ENCODE results near the gene HACD3.
"Not testable (repeated sequence)": the region's sequence is repeated elsewhere in the genome, so short reads cannot be mapped to it uniquely, and the experiment has no call there.

HACD3 gene

DNA sequence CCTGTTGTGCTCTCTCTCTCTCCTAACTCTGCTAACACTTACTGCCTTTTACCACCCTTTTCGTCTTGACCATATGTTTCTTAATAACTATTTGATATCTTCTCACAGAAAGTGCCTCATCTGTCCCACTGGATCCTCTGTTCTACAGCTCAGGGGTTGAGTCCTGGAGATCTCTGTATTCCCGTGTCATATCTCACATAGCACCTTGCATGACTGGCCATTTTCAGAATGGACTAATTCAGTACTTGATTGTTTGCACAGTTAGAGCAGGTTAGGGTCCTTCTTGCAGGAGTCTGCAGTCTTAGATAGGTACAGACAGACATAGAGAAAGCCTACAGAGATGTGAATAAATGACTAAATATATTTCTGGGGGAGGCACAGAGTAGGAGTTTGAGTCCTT is 20.9 kb downstream of the HACD3 start:
- no peaks in the 10 kb centered on the region for H3K4me1 ChIP-seq (ENCODE audit: low read length)
- no peaks in the 10 kb centered on the region for H3K9me2 ChIP-seq (replicated peaks; ENCODE audit: insufficient read depth, low read length)
- H3K4me3 ChIP-seq (ENCODE audit: low read length): no peak overlapping the region
- H3K4me2 ChIP-seq (ENCODE audit: low read depth, low read length): no peak overlapping the region
- TF ChIP-seq EZH2 (optimal IDR thresholded peaks at IDR 0.05; ENCODE audit: low read depth, low read length): no peak
- no peak for TF ChIP-seq EZH2phosphoT487 (IDR thresholded peaks at IDR 0.05; ENCODE audit: low read length)
- TF ChIP-seq, protein P1, sequence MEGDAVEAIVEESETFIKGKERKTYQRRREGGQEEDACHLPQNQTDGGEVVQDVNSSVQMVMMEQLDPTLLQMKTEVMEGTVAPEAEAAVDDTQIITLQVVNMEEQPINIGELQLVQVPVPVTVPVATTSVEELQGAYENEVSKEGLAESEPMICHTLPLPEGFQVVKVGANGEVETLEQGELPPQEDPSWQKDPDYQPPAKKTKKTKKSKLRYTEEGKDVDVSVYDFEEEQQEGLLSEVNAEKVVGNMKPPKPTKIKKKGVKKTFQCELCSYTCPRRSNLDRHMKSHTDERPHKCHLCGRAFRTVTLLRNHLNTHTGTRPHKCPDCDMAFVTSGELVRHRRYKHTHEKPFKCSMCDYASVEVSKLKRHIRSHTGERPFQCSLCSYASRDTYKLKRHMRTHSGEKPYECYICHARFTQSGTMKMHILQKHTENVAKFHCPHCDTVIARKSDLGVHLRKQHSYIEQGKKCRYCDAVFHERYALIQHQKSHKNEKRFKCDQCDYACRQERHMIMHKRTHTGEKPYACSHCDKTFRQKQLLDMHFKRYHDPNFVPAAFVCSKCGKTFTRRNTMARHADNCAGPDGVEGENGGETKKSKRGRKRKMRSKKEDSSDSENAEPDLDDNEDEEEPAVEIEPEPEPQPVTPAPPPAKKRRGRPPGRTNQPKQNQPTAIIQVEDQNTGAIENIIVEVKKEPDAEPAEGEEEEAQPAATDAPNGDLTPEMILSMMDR (IDR thresholded peaks at IDR 0.05; ENCODE audit: low read length): no peak
- no peaks in the 10 kb centered on the region for H3F3A ChIP-seq (ENCODE audit: insufficient read depth, low read length)
- no peak for DNase-seq
- no peak overlapping the region for H2AFZ ChIP-seq (ENCODE audit: low read length)
- peaks cover 3% of the 10 kb centered on the region; the same call in 1 of the 2 replicates for H4K20me1 ChIP-seq (ENCODE audit: insufficient read depth, low read length)
- H3K9me3 ChIP-seq (replicated peaks; ENCODE audit: insufficient read depth, low read length): no peaks in the 10 kb centered on the region
- no peaks in the 10 kb centered on the region for H3K27me3 ChIP-seq (replicated peaks; ENCODE audit: insufficient read depth, low read length)
- H3K9ac ChIP-seq (ENCODE audit: low read length): no peak overlapping the region
- 0 out of 2 replicates have a peak, but pooled peaks cover 4% of the 10 kb centered on the region for H3K36me3 ChIP-seq (replicated peaks; ENCODE audit: insufficient read depth, low read length)
- H3K79me2 ChIP-seq (ENCODE audit: low read length): peaks cover 47% of the 10 kb centered on the region
- H3K27ac ChIP-seq (ENCODE audit: low read length): no peak overlapping the region

GRCh38 chr15:65552851-65553250 is 22.6 kb downstream of the HACD3 start:
- not testable (repeated sequence) for H3K9me3 ChIP-seq (replicated peaks; ENCODE audit: insufficient read depth, low read length); H3K4me3 ChIP-seq (ENCODE audit: low read length); H2AFZ ChIP-seq (ENCODE audit: low read length); H3K36me3 ChIP-seq (replicated peaks; ENCODE audit: insufficient read depth, low read length); H3K4me1 ChIP-seq (ENCODE audit: low read length); H3F3A ChIP-seq (ENCODE audit: insufficient read depth, low read length); H3K27ac ChIP-seq (ENCODE audit: low read length); H4K20me1 ChIP-seq (ENCODE audit: insufficient read depth, low read length); DNase-seq; H3K9ac ChIP-seq (ENCODE audit: low read length); H3K27me3 ChIP-seq (replicated peaks; ENCODE audit: insufficient read depth, low read length); H3K9me2 ChIP-seq (replicated peaks; ENCODE audit: insufficient read depth, low read length); H3K4me2 ChIP-seq (ENCODE audit: low read depth, low read length)
- H3K79me2 ChIP-seq (ENCODE audit: low read length): peaks cover 32% of the 10 kb centered on the region

DNA sequence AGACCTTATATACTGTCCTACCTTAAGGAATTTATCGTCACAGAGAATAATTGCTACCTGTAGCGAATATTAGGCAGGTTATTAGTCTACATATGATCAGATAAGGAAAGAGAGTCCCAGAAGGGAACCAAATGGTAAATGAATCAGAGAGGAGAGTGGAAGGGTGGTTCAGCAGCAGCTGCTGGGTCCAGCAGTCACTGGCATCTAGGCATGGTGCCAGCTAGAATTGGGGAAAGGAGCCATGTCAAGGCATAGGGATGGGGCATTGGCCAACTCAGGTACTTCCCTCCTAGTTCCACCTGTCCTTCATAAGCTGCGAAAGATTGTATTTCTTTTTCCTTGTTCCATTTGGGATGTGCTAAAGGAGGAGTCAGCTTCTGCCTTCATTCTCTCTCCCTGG is 23.4 kb downstream of the HACD3 start:
- DNase-seq: no peak
- Histone ChIP-seq H4K20me1 (ENCODE audit: insufficient read depth, low read length) (0 out of 2 replicates have a peak, but pooled peaks cover 3% of the 10 kb centered on the region), H3K36me3 (replicated peaks; ENCODE audit: insufficient read depth, low read length) (0 out of 2 replicates have a peak, but pooled peaks cover 6% of the 10 kb centered on the region), H3K9me2 (replicated peaks; ENCODE audit: insufficient read depth, low read length) (no peaks in the 10 kb centered on the region), H3K27ac (ENCODE audit: low read length) (no peak overlapping the region), H3K4me1 (ENCODE audit: low read length) (no peaks in the 10 kb centered on the region), H3K4me3 (ENCODE audit: low read length) (no peak overlapping the region), H3F3A (ENCODE audit: insufficient read depth, low read length) (no peaks in the 10 kb centered on the region), H3K9me3 (replicated peaks; ENCODE audit: insufficient read depth, low read length) (no peaks in the 10 kb centered on the region), H2AFZ (ENCODE audit: low read length) (no peak overlapping the region), H3K27me3 (replicated peaks; ENCODE audit: insufficient read depth, low read length) (no peaks in the 10 kb centered on the region), H3K4me2 (ENCODE audit: low read depth, low read length) (no peak overlapping the region), H3K9ac (ENCODE audit: low read length) (no peak overlapping the region), H3K79me2 (ENCODE audit: low read length) (peaks cover 24% of the 10 kb centered on the region)
- no peak for TF ChIP-seq EZH2 (optimal IDR thresholded peaks at IDR 0.05; ENCODE audit: low read depth, low read length)
- TF ChIP-seq, protein P1 (IDR thresholded peaks at IDR 0.05; ENCODE audit: low read length): no peak
- no peak for TF ChIP-seq EZH2phosphoT487 (IDR thresholded peaks at IDR 0.05; ENCODE audit: low read length)

- H3K9me2 ChIP-seq (replicated peaks; ENCODE audit: insufficient read depth, low read length): no peaks in the 10 kb centered on the region
- no peaks in the 10 kb centered on the region for H4K20me1 ChIP-seq (ENCODE audit: insufficient read depth, low read length)
- H3K9me3 ChIP-seq (replicated peaks; ENCODE audit: insufficient read depth, low read length): no peaks in the 10 kb centered on the region
- H3K36me3 ChIP-seq (replicated peaks; ENCODE audit: insufficient read depth, low read length): 0 out of 2 replicates have a peak, but pooled peaks cover 6% of the 10 kb centered on the region
- no peak overlapping the region for H3K27ac ChIP-seq (ENCODE audit: low read length)
- H2AFZ ChIP-seq (ENCODE audit: low read length): no peak overlapping the region
- no peak for TF ChIP-seq EZH2 (optimal IDR thresholded peaks at IDR 0.05; ENCODE audit: low read depth, low read length)
- TF ChIP-seq EZH2phosphoT487 (IDR thresholded peaks at IDR 0.05; ENCODE audit: low read length): no peak
- TF ChIP-seq, protein P1 (IDR thresholded peaks at IDR 0.05; ENCODE audit: low read length): no peak
- peaks cover 1% of the 10 kb centered on the region; the same call in 1 of the 2 replicates for H3K79me2 ChIP-seq (ENCODE audit: low read length)
- no peaks in the 10 kb centered on the region for H3F3A ChIP-seq (ENCODE audit: insufficient read depth, low read length)
- no peak overlapping the region for H3K4me3 ChIP-seq (ENCODE audit: low read length)
- no peaks in the 10 kb centered on the region for H3K4me1 ChIP-seq (ENCODE audit: low read length)
- H3K27me3 ChIP-seq (replicated peaks; ENCODE audit: insufficient read depth, low read length): no peaks in the 10 kb centered on the region
- DNase-seq: no peak
- no peak overlapping the region for H3K9ac ChIP-seq (ENCODE audit: low read length)
- H3K4me2 ChIP-seq (ENCODE audit: low read depth, low read length): no peak overlapping the region
Observed at GRCh38 chr15:65556622-65557021, 26.4 kb downstream of the HACD3 start.
